GM23338 (cell line): Measurements from ENCODE around the gene SLC39A10. TPM values are rescaled to one million over a fixed set of nuclear protein-coding genes. Genes with fewer than 3 reads are reported as not detected.
A peak's percentile ranks its signal among the peaks of the same experiment; 100 is the strongest.
"Not testable (repeated sequence)": the region's sequence is repeated elsewhere in the genome, so short reads cannot be mapped to it uniquely, and the experiment has no call there.

Source experiments
- ATAC-seq: fragments of 200-7000 bp; cut with Tn5 transposase; 3 replicates; pipeline ENCODE4 v1.9.1; 2020
- DNase-seq: peaks from one replicate; pipeline ENCODE4 v3.0.0-alpha.2; 2015; ENCODE audit warnings: low spot score
- H2AFZ ChIP-seq: fragments of 200-600 bp; sonication (generic); 2 replicates; pipeline ENCODE4 v1.8.0; 2016; ENCODE audit warnings: antibody characterized with exemption, mild to moderate bottlenecking, moderate library complexity
- H3F3A ChIP-seq: fragments of 200-600 bp; sonication (generic); replicated peaks from 2 replicates; pipeline ENCODE4 v1.8.0; 2017; ENCODE audit warnings: antibody characterized with exemption, mixed run types, low read depth
- H3K27ac ChIP-seq: fragments of 200-600 bp; sonication (generic); 2 replicates; pipeline ENCODE4 v1.6.1; 2016; ENCODE audit warnings: low read depth
- H3K27me3 ChIP-seq: fragments of 200-600 bp; sonication (generic); 2 replicates; pipeline ENCODE4 v1.8.0; 2016; ENCODE audit warnings: mild to moderate bottlenecking, mixed run types, moderate library complexity; ENCODE audit not compliant: insufficient read depth
- H3K36me3 ChIP-seq: fragments of 200-600 bp; sonication (generic); 2 replicates; pipeline ENCODE4 v1.8.0; 2016; ENCODE audit warnings: mild to moderate bottlenecking; ENCODE audit not compliant: insufficient read depth
- H3K4me1 ChIP-seq: fragments of 200-600 bp; sonication (generic); 2 replicates; pipeline ENCODE4 v1.8.0; 2016; ENCODE audit warnings: mild to moderate bottlenecking, moderate library complexity; ENCODE audit not compliant: insufficient read depth
- H3K4me2 ChIP-seq: fragments of 200-600 bp; sonication (generic); 2 replicates; pipeline ENCODE4 v1.7.1; 2017; ENCODE audit warnings: mixed run types
- H3K4me3 ChIP-seq: fragments of 200-600 bp; sonication (generic); 2 replicates; pipeline ENCODE4 v1.6.1; 2016; ENCODE audit warnings: mixed run types
- H3K79me2 ChIP-seq: fragments of 200-600 bp; sonication (generic); replicated peaks from 2 replicates; pipeline ENCODE4 v1.8.0; 2017; ENCODE audit warnings: mild to moderate bottlenecking; ENCODE audit not compliant: insufficient read depth
- H3K9me2 ChIP-seq: fragments of 200-600 bp; sonication (generic); 2 replicates; pipeline ENCODE4 v1.8.0; 2017; ENCODE audit not compliant: insufficient read depth
- H4K20me1 ChIP-seq: fragments of 200-600 bp; sonication (generic); replicated peaks from 2 replicates; pipeline ENCODE4 v1.8.0; 2017; ENCODE audit warnings: mild to moderate bottlenecking; ENCODE audit not compliant: insufficient read depth
- H3K27ac Mint-ChIP-seq: 2 replicates; pipeline ENCODE4 v1.8.0; 2020; ENCODE audit warnings: inconsistent platforms, mild to moderate bottlenecking, moderate library complexity, mixed read lengths
- H3K27me3 Mint-ChIP-seq: 3 replicates; pipeline ENCODE4 v1.8.0; 2022; ENCODE audit warnings: low read depth, mild to moderate bottlenecking, moderate library complexity, mixed read lengths, inconsistent platforms; ENCODE audit not compliant: insufficient read depth, poor library complexity
- H3K36me3 Mint-ChIP-seq: 3 replicates; pipeline ENCODE4 v1.8.0; 2021; ENCODE audit warnings: low read depth, mild to moderate bottlenecking, inconsistent platforms, moderate library complexity, mixed read lengths
- H3K4me1 Mint-ChIP-seq: 3 replicates; pipeline ENCODE4 v1.8.0; 2020; ENCODE audit warnings: mild to moderate bottlenecking, inconsistent platforms, mixed read lengths
- H3K4me3 Mint-ChIP-seq: 3 replicates; pipeline ENCODE4 v1.8.0; 2021; ENCODE audit warnings: moderate library complexity, mild to moderate bottlenecking, inconsistent platforms, mixed read lengths
- H3K9me3 Mint-ChIP-seq: 3 replicates; pipeline ENCODE4 v1.8.0; 2020; ENCODE audit warnings: moderate library complexity, mild to moderate bottlenecking, inconsistent platforms, mixed read lengths
- CTCF ChIP-seq, 2 experiments: fragments of 200-600 bp in 1 of 2; sonication (generic) in 1 of 2; conservative IDR thresholded peaks; 2 replicates each; pipeline versions ENCODE4 v1.5.1 to v1.6.1; 2016 to 2017; ENCODE audit warnings: antibody characterized with exemption in 2 of 2, low read depth in 2 of 2, mild to moderate bottlenecking in 2 of 2, moderate library complexity in 1 of 2
- EZH2 ChIP-seq: fragments of 200-600 bp; sonication (generic); IDR thresholded peaks from one replicate; pipeline ENCODE4 v1.8.0; 2017; ENCODE audit warnings: antibody characterized with exemption, mild to moderate bottlenecking, low read depth; ENCODE audit not compliant: unreplicated experiment
- JUNB ChIP-seq: IDR thresholded peaks from one replicate; pipeline ENCODE4 v1.6.1; 2016; ENCODE audit warnings: antibody characterized with exemption; ENCODE audit not compliant: unreplicated experiment
- NANOG ChIP-seq: IDR thresholded peaks from 2 replicates; pipeline ENCODE4 v1.6.1; 2016; ENCODE audit warnings: antibody characterized with exemption, borderline replicate concordance
- POLR2AphosphoS5 ChIP-seq: IDR thresholded peaks from 2 replicates; pipeline ENCODE4 v1.6.1; 2016; ENCODE audit warnings: antibody characterized with exemption, low read depth
- ZNF462 ChIP-seq: fragments of 250-450 bp; sonication (Bioruptor Pico); IDR thresholded peaks from 2 replicates; pipeline ENCODE4 v1.5.0; 2020; ENCODE audit warnings: mild to moderate bottlenecking, moderate library complexity
- polyA plus RNA-seq: library from polyadenylated mRNA; unstranded; fragments of >200 nt; fragmentation: Nextera tagmentation; extraction: Ambion mirVana; gene quantifications from 2 replicates; pipeline ENCODE4 v1.2.1, GENCODE V29; 2016
- total RNA-seq: library from RNA; depleted of rRNA; stranded (reverse); fragments of >200 nt; shearing (Covaris generic); gene quantifications from 2 replicates; pipeline ENCODE4 v1.2.3, GENCODE V29; 2014

SLC39A10 gene
- total and polyA plus RNA-seq, 2 experiments from 2014 or later, result 261 to 356 TPM

- TF ChIP-seq ZNF462 (CRISPR knock-in tag), result no peak
- TF ChIP-seq NANOG, result no peak
- no peak for TF ChIP-seq JUNB
- TF ChIP-seq POLR2AphosphoS5, result no peak
- no peak for TF ChIP-seq CTCF (conservative IDR thresholded peaks at IDR 0.05; ENCODE audit: low read depth in 2 of 2)
Measured at GRCh38 chr2:195686564-195686963, 29.5 kb downstream of the SLC39A10 start (continued).

GRCh38 chr2:195687320-195688086 is 30.5 kb downstream of the SLC39A10 start:
- TF ChIP-seq EZH2, result no peak
- Histone ChIP-seq H3K4me1 (peaks cover 55% of the 10 kb centered on the region), H3K4me3 (no peak overlapping the region; the same call in 1 of the 2 replicates), H3K36me3 (no peaks in the 10 kb centered on the region; the same call in 1 of the 2 replicates), H2AFZ (no peak overlapping the region), H3F3A (no peaks in the 10 kb centered on the region), H3K79me2 (peaks cover 91% of the 10 kb centered on the region), H3K9me2 (no peaks in the 10 kb centered on the region), H4K20me1 (peaks cover 3% of the 10 kb centered on the region; the same call in 1 of the 2 replicates), H3K4me2 (peak overlapping the region; percentile 23), H3K27ac (peak overlapping the region; percentile 6; the same call in 1 of the 2 replicates), H3K27me3 (no peaks in the 10 kb centered on the region)
- Mint-ChIP-seq H3K27me3 (no peaks in the 10 kb centered on the region), H3K9me3 (no peaks in the 10 kb centered on the region), H3K36me3 (peaks cover 27% of the 10 kb centered on the region), H3K4me3 (no peak overlapping the region), H3K27ac (no peak overlapping the region; the same call in 1 of the 2 replicates), H3K4me1 (peaks cover 45% of the 10 kb centered on the region)
- ATAC-seq (no peak), DNase-seq (no peak)

GRCh38 chr2:195692531-195692930 is 35.5 kb downstream of the SLC39A10 start:
- not testable (repeated sequence) for ATAC-seq, H3K27ac Mint-ChIP-seq

More at GRCh38 chr2:195692531-195692930, 35.5 kb downstream of the SLC39A10 start:
- Mint-ChIP-seq H3K4me1 (peaks cover 29% of the 10 kb centered on the region), H3K36me3 (peaks cover 47% of the 10 kb centered on the region)
- H3K4me3 Mint-ChIP-seq, H3K27me3 Mint-ChIP-seq, H3F3A ChIP-seq, H4K20me1 ChIP-seq, H3K27me3 ChIP-seq, H3K9me2 ChIP-seq, H3K4me2 ChIP-seq, H2AFZ ChIP-seq, H3K27ac ChIP-seq, H3K9me3 Mint-ChIP-seq, H3K4me3 ChIP-seq, DNase-seq, H3K36me3 ChIP-seq: not testable (repeated sequence)
- peaks cover 100% of the 10 kb centered on the region for H3K79me2 ChIP-seq
- peaks cover 43% of the 10 kb centered on the region for H3K4me1 ChIP-seq
